ENCODE data around the gene UAP1L1.

GRCh38 chr9:137064880-137065164 is 12.5 kb upstream of the UAP1L1 start:
- TF ChIP-seq CTCF (IDR thresholded peaks at IDR 0.05), result no peak
- no peak for TF ChIP-seq POLR2A (IDR thresholded peaks at IDR 0.05)
